HG02571 (cell line): ENCODE data around the gene DNAJB1.
"Not testable (repeated sequence)": the region's sequence is repeated elsewhere in the genome, so short reads cannot be mapped to it uniquely, and the experiment has no call there.

Source experiments
- ATAC-seq: cut with Tn5 transposase; IDR thresholded peaks from one replicate; pipeline ENCODE4 v1.9.1; 2021; ENCODE audit warnings: mild to moderate bottlenecking, moderate library complexity; ENCODE audit not compliant: unreplicated experiment

Gene DNAJB1

DNA sequence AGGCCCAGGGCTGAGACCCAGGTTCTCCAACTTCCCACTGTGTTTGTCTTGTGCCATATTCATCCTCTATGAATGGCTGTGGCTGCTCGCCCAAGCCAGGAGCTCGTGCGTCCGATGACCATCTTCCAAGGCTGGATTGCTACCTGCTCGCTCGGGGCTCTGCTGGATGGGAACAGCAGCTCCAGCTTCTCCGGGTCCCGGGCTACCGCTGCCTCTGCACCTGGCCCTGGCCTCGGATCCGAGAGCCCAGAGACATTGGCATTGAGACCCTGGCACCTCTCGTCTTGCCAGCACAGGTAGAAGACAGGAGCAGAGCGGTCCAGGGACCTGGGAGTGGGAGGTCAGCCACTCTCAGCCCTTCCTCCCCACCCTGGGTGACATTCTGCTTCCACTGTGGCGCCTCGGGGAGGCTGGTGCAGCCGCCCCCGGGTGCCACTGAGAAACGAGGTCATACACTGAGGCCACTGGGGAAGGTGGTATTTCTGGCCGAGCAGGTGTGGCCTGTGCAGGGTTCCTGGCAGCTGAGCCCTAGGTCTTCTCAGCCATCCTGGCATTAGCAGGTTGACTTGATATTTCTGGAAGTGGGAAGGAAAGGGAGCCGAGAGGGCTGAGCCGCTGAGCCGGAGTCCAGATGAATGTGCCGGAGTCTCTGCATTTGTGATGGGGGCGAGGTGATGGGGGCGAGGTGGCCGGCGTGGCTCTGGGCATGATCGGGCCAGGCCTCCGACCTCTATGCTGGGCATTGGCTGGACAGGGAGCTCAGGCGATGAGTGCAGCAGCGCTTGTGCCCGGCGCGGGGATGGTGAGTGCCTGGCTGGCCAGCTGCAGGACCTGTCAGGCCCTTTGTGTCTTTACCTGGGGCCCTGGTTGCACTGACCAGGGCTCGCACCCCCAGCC is 35.1 kb upstream of the DNAJB1 start:
- ATAC-seq = no peak

DNA sequence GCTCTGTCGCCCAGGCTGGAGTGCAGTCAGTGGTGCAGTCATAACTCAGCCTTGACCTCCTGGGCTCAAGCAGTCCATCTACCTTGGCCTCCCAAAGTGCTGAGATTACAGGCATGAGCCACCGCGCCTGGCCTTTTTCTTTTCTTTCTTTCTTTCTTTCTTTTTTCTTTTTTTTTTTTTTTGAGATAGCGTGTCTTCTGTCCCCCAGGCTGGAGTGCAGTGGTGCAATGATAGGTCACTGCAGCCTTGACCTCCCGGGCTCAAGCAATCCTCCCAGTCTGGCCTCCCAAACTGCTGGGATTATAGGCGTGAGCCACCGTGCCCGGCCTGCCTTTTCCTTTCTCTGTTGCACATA is 33.8 kb upstream of the DNAJB1 start:
- not testable (repeated sequence) for ATAC-seq

DNA sequence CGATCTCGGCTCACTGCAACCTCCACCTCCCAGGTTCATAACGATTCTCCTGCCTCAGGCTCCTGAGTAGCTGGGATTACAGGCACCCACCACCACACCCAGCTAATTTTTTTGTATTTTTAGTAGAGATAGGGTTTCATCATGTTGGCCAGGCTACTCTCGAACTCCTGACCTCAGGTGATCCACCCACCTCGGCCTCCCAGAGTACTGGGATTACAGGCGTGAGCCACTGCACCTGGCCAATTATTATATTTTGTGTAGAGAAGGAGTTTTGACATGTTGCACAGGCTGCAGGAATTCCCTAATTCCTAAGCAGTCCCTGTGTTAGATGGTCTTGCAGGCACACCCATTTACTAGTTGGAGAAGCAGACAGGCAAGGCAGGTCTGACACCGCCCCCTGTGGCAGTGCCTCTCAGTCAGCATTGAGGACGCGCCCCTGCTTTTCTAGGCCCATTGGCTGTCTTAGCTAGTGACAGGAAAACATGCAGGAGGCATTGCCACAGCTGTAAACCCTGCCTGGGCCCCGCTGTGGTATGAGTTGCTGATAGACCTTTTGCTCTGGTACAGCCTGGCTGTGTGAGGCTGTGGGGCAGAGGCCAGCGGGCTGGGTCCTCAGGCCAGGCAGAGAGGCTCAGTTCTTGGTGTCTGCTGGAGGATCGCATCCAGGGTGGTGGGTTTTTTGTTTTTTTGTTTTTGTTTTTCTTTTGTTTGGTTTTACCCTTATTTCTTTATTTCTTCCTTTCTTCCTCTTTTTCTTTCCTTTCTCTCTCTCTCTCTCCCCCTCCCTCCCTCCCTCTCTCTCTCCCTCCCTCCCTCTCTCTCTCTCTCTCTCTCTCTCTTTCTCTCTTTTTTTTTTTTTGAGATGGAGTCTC is 33.2 kb upstream of the DNAJB1 start:
- not testable (repeated sequence) for ATAC-seq

DNA sequence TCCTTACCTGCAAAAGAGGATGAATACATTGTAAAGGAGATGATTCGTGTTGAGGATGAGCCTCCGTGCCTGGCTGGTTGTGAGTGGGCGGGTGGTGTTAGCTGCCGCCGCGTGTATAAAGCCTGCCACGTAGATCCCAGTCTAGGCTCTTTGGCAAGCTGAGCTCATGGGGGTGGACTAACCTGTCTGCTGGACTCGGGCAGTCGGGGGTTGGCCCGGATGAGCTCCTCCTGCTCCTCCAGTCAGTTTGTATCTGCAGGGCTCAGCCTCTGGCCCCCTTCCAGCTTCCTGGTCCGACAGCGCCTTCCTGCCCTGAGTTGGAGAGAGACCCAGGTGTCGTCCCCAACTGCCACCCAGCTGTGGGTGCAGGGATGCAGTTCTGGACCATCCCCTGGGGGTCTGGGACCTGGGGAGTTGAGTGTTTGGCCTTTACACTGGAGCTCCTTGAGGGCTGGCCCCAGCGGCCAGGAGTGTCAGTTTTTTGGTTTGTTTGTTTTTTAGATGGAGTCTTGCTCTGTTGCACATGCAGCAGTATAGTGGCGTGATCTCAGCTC is 32.1 kb upstream of the DNAJB1 start:
- no peak for ATAC-seq

DNA sequence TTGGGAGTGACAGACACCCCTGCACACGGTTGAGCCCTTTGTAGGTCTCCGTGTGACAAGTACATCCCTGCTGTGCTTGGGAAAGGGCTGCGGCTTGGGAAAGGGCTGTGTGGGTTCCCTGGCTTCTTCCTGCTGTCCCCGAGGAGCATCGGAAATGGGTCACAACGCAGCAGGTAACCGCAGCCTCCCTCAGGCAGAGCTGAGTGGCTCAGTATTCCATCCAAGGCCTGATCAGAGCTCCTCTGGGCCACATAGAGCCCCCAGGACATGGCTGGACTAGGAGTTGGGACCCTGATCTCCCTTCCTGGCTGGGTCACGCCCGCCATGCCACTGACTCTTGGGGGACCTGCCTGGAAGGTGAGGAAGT is 27.5 kb upstream of the DNAJB1 start:
- ATAC-seq = no peak

DNA sequence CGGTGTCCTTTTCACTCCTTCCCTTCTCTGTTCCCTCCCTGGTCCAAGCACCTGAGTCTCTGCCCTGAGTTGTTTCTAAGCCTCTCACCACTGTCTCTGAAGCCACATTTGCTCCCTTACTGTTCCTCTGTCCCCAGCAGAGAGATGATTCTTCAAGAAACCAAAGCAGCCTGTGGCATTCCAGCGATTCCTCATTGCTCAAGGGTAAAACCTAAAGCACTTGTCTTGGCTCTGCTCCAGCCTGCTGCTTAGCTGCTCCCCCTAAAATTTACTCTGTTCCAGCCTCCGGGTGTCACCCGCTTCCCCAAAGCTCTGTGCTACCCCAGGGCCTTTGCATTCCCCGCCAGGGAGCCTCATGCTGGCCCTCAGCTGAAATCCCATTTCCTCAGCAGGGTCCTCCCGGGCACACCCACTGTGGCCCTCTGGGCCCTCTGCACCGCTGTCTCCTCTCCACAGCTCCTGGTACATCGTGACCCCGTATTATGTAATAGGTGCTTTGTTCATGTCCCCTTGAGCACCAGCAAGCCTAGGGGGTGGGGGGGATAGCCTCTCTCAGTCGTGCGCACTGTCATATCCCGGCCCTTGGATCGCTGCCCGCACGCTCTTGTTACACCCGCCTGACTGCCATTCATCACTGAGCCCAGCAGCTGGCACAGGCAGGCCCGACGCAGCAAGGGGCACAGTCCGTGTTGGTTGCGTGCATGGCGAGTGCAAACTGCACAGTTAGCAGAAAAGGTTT is 26.9 kb upstream of the DNAJB1 start:
- no peak for ATAC-seq

DNA sequence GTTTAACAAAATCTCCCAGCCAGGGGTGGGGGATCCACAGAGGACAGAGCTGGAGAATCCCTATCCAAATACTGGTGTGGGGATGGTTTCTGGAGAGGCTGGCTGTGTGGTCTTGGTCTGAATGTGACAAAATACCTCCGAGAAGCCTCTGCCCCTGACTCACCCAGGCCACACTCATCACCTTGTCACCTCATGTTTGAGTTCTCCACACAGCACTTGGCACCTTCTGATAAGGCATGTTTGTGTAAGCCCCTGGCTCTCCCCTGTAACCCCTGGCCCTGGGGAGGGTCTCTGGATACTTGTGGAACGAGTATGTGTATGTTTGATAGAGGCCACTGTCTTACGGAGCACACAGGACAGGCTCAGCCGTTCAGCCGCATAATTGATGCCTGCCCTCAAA is 25.9 kb upstream of the DNAJB1 start:
- ATAC-seq = no peak

DNA sequence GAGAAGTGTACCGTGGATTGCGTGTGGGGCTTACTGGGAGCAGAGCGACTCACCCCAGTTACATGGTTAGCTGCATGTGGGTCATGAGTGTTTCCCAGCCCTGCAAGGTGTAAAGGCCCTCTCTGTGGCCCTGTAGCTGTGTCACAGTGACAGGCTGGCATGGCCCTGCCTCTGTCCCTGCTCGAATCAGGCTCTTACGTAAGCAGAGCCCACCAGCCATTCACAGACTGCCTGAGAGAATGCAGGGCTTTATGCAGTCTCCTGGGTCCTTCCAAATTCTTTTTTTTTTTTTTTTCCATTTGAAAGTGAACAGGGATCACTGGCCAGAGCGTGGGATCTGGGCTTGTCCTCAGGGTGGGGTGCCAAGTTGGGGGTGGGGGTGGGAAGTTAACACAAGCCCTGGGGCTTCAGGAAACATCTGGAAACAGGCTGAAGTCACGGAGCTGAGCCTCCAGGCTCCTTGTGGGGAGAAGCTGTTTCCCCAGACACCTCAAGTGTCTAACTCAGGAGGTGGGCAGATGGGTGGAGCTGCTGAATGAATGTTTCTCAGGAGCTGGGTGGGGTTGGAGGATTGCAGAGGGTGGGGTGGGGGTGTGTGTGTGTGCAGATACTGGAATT is 24.6 kb upstream of the DNAJB1 start:
- ATAC-seq = no peak

DNA sequence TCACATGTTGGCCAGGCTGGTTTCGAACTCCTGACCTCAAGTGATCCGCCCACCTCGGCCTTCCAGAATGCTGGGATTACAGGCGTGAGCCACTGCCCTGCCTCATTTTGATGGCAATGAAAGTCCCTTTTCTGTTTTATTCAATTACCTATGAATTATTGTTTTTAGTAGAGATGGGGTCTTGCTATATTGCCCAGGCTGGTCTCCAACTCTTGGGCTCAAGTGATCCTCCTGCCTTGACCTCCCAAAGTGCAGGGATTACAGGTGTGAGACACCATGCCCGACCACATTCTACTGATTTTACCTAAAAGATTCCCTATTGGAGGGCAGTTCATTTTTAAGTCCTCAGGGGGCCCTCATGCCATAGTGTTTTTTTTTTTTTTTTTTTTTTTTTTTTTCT is 23.8 kb upstream of the DNAJB1 start:
- ATAC-seq = not testable (repeated sequence)

DNA sequence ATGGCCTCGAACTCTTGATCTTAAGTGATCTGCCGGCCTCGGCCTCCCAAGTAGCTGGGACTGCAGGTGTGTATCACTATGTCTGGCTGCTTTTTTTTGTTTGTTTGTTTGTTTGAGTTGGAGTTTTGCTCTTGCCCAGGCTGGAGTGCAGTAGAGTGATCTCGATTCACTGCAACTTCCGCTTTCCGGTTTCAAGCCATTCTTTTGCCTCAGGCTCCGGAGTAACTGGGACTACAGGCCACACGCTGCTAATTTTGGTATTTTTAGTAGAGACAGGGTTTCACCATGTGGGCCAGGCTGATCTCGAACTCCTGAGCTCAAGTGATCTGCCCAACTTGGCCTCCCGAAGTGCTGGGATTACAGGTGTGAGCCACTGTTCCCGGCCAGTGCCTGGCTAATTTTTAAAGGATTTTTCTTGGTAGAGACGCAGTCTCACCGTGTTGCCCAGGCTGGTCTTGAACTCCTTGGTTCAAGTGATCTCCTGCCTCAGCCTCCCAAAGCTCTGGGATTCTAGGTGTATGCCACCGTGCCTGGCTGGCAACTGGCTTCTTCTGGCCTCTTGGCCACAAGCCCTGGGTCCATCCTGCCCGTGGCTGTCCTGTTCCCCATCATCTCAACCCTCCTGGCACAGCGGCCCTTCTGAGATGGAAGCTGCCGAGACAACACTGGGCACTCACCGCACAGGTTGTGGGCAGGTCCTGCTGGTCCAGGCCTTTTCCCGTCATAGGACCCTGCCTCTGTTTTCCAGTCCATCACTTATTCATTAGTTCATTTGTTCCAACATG is 22.7 kb upstream of the DNAJB1 start:
- no peak for ATAC-seq

DNA sequence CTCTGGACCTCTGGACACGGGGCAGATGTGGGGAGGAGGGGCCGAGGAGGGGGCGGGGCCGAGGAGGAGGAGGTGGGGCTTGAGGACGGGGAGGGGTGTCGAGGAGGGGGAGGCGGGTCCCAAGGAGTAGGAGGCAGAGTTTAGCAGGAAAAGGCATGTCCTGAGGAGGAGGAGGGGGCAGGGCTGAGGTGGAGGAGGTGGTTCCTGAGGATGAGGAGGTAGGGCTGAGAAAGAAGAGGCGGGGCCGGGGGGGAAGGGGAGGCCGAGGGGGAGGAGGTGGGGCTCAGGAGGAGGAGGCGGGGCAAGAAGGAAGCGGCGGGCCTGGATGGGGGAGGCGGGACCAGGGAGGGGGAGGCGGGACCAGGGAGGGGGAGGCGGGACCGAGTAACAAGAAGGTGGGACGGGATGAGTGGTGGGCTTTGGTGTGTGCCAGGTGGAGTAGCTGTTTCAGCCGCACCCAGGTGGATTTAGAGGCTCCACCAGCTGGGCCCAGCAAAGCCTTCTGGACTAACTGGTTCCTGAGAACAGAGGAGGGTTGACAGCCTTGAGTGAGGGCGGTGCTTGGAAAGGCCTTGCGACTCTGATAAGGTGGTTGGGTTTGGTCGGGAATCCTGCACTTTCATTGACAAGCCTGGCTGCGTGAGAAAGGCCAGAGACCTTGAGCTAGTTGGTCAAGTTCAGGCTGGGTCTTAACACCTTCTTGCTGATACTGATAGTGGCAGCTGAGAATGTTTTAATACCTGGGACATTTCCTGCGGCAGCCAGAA is 18.9 kb upstream of the DNAJB1 start:
- no peak for ATAC-seq

DNA sequence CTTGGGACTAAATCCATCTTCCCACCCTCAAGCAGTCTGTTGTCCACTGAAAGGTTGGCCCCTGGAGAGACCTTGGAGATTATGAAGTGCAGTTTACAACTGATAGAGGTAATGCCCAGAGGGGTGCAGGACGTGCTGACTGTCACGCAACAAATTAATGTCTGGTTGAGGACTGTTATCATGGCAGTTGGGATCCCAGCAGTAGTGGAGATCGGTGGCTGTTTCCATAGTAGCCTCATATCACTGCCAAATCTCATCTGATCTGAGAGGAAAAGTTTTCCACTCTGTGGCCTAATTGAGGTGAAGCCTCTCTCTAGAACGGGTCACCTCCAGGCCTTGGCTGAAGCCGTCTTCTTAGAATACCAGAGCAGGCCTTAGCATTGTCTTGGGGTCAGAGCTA is 15.3 kb upstream of the DNAJB1 start:
- ATAC-seq = no peak

DNA sequence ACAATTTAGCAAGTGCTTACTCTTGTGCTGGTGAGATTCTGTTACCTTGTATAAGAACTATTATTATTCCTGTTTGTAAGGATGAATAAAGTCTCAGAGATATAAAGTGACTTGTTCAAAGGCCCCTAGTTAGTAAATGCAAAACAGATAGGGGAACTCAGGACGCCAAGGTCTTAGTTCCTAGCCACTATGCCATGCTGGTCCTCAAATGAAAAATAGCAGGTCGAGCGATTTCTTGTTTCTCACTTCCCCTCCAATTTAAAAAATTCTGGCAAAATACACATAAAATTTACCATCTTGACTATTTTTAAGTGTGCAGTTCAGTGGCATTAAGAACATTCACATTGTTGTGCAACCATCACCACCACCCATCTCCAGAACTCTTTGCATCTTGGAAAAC is 12.3 kb upstream of the DNAJB1 start:
- no peak for ATAC-seq

DNA sequence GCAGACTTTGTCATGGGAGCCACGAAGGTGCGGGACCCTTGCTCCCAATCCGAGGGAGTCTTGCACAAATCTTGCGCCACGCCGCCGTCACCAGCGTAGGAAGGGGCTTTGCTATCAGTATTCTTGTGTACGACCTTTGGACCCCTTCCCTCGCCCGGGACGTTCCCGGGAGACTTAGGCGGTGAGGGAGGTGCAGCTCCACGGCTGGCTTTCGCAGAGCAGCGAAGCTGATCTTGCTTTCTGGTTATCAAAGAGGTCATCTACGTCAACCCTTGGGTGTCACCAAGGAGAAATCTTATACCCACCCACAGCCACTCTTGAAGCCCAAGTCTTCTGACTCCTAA is 11.8 kb upstream of the DNAJB1 start:
- no peak for ATAC-seq

DNA sequence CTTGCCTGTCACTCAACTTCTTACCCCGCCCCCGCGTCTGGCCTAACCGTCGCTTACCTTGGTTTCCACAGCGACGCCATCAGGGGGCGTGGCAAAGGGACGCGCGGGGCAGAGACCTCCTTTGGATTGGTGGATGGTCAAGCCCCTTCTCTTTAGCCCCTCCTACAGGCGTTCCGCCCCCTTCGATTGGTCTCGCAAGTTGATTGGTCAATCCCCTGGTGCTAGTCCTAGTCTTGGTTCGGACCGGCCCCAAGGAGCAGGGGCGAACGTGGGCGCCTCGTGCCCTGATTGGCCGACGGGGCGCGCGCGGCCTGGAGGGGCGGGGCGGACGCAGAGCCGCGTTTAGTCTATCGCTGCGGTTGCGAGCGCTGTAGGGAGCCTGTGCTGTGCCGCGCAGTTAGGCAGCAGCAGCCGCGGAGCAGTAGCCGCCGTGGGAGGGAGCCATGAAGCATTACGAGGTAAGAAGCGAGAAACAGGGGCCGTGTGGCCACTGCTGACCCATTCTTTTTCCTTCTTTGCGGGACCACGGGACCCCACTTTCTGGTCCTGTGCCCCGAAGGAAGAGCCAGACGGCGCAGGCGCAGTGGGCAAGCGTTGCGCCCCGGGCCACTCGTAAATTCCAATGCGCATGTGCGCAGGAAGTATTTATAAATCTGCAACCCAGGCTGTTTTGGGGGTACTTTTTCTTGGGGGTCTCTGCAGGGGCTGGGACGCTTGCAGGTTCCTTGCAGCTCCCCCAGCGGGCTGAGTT is 11.2 kb upstream of the DNAJB1 start, which contains the start of gene TECR:
TECR (plus strand) TSS at position 341 of the 751 bp plus-strand sequence; CDS start at position 444, 103 bp downstream.
- ATAC-seq = peak; percentile 96

DNA sequence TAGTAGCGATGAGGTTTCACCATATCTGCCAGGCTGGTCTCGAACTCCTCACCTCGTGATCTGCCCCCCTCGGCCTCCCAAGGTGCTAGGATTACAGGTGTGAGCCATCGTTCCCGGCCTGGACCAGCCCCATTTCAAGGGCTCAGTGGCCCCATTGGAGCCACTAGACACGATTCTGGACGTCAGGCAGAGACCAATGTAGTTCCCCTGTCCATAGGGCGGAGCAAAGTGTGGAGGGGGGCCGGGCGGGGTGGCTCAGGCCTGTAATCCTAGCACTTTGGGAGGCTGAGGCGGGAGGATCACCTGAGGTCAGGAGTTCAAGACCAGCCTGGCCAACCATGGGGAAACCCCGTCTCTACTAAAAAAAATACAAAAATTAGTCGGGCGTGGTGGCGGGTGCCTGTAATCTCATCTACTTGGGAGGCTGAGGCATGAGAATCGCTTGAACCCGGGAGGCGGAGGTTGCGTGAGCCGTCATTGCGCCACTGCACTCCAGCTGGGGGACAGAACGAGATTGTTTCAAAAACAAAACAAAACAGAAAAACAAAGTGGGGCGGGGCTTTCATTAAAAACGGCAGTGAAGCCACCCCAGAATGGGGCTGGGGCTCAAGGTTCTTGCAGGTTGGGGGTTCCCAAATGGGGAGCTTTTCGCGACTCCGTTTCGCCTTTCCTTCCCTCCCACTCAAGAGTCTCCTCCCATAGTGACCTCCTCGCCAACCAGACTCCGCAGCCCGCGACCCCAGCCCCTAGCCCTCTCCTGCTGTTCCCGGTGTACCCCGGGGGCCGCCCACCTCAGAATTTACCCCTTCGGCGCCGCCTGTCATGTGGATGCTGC is 10.4 kb upstream of the DNAJB1 start:
- ATAC-seq = no peak

DNA sequence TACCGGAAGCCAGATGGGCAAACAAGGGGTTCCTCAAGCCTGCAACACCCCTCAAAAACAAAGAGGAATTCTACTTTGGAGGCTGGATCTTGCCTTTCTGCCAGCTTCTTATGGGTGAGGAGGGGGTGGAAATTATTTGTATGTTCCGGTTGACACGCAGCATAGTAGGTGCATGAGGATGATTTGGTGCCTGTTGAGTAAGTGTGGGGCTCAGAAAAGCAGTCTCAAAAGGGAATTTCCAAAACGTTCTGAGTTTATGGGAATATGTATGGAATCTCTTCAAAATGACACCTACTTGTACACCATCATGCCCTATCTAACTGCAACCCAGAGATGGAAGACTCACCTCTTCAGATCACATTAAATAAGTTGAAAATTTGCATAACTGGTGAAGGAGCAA is 8.2 kb upstream of the DNAJB1 start:
- ATAC-seq = no peak

DNA sequence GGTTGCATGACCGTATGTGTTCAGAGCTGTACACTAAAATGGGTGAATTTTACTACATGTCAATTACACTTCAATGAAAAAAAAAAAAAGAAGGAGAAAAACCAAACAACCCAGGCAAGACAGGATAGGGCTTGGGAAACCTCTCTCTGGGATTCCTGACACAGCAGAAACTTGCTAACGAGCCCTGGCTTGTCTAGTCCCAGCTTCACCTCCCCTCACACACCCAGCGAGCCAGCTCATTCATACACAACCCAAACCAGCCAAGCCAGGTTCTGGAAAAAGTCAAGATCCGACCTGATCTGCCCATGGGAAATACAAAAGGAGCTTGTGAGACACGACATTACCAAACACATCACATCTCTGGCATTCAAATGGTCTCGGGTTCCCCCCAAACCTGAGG is 7.5 kb upstream of the DNAJB1 start:
- ATAC-seq = no peak
